Stimulated activated CD8-positive, alpha-beta memory T cell treated with anti-CD3 and anti-CD28 coated beads, Interleukin-7, amount 100 ng/mL, for 4 hours (primary cell): Measurements from ENCODE around the gene ABHD6.

Source experiments
- DNase-seq, 2 donors: peaks; one replicate each; pipeline ENCODE4 v3.0.0-alpha.2; 2020; ENCODE audit warnings: low read depth in 2 of 2

The ABHD6 gene

DNA sequence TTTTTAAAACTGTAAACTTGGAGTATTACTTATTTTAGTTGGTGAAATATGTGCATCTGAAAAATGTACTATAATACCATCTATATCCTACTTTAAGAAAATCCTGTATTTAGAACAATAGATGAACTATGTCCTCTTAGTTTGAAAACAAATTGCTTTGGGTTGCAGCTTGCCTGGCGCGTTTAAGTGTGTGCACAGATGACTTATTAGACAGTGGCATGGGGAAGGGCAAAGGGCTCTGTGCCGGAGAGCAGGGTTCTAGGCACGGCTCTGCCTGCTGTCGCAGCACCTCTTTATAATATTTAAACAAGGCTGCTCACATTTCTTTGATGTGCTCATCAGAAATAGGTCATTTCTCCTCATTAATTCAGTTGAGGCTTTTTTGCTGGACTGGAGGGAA, 105.1 kb downstream of the ABHD6 start:
- DNase-seq = no peak
